GM21825 (cell line): ENCODE data around the gene SDHAF4.
"Not testable (repeated sequence)": the region's sequence is repeated elsewhere in the genome, so short reads cannot be mapped to it uniquely, and the experiment has no call there.

Source experiments
- ATAC-seq: cut with Tn5 transposase; IDR thresholded peaks from one replicate; pipeline ENCODE4 v1.9.1; 2021; ENCODE audit warnings: mild to moderate bottlenecking, moderate library complexity; ENCODE audit not compliant: unreplicated experiment

SDHAF4 gene

GRCh38 chr6:70566751-70567382 lies at the start of gene SDHAF4:
Gene SDHAF4 (plus strand): TSS chr6:70566930. CDS start chr6:70566941, 11 bp downstream.
- ATAC-seq = peak; percentile 99

DNA sequence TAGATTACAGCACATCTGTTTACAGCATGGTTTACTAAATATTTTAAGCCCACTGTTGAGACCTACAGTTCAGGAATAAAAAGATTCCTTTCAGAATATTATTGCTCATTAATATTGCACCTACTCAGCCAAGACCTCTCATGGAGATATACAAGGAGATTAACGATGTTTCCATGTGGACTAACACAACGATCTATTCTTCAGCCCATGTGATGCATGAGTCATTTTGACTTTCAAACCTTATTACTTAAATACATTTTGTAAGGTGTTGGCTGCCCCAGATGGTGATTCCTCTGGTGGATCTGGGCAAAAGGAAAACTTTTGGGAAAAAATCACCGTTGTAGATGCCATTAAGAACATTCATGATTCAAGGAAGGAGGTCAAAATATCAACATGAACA lies 48.0 kb upstream of the SDHAF4 start:
- ATAC-seq = no peak

DNA sequence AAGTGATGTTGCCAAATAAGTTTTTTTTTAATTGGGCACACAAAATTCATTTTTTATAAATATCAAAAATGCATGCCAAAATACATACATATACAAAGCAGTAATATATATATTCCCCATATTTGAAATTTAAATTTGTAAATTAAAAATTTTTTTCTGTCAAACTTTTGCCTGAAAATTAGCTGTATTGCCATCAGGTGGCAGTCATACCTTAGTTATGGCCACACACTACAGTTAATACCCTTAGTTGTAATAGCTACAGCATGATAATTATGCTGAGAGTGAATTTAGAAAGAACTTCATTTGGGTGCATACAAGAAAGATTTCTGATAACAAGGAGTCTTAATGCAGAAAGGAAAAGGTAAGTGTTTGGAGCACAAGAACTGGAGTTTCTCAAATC lies 46.2 kb upstream of the SDHAF4 start:
- no peak for ATAC-seq

- ATAC-seq = no peak
These were observed 41.9 kb upstream of the SDHAF4 start for GRCh38 chr6:70524721-70525286.

- ATAC-seq = no peak
These were observed 39.5 kb upstream of the SDHAF4 start for GRCh38 chr6:70527071-70527737.

GRCh38 chr6:70530023-70530422 lies 36.7 kb upstream of the SDHAF4 start:
- ATAC-seq = no peak

DNA sequence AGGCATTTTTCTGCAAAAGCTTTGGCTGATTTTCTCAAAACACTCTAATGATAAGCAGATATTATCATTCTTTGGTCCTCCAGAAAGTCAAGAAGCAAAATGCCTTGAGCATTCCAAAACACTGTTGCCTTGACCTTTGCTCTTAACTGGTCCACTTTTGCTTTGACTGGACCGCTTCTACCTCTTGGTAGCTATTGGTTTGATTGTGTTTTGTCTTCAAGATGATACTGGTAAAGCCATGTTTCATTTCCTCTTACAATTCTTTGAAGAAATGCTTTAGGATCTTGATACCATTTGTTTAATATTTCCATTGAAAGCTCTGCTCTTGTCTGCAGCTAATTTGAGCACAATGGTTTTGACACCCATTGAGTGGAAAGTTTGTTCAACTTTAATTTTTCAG lies 35.6 kb upstream of the SDHAF4 start:
- no peak for ATAC-seq

- no peak for ATAC-seq
These were observed 29.5 kb upstream of the SDHAF4 start for GRCh38 chr6:70537266-70537665.

DNA sequence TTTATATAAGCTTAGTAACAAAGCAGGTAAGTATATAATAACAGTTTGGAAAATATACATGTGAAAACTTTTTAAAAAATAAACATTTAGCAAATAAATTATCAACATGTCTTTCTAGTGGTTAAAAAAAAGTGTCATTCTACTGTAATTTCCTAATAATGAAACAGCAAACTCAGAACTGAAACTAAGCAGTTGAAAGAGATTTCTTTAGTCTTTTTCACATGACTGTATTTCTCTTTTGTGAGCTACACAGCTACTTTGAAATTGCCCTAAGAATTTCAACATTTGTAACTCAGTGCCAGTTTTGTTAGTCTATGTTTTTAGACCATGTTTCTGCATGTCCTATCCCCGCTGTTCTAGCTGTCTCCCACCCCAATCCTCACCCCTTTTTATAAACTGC lies 28.4 kb upstream of the SDHAF4 start:
- no peak for ATAC-seq

DNA sequence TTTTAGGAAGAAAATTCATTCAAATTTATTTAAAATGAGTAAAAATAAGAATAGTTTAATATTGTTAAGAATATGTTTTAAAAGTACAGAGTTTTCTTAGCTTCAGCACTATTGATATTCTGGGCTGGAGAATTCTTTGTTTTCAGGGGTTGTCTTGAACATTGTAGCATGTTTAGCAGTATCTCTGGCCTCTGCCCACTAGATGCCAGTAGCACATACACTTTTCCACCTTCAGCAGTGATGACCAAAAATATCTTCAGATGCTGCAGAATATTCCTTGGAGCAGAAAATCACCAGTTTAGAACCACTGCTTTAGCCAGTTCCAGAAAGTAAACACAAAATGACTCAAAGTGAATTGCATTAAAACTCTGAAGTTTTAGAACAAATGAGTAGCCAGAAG lies 19.4 kb upstream of the SDHAF4 start:
- ATAC-seq = no peak

DNA sequence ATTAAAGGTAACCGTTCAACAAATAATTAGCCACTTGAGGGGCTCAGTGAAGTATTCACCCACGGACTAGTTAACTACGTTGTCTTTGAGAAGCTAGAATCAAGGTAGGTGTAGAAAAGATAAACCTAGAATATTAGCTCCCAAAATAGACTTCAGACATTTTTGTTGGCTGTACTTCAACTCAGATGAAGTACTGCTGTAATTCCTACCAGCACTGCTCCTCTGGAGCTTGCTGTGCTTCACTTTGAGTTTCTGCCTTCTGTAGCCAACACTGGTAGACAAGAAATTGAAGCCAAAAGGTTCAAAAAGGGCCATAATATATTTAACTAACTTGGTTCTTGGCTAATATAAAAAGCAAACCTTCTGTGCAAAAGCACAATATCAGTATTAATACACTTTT lies 18.8 kb upstream of the SDHAF4 start:
- no peak for ATAC-seq

DNA sequence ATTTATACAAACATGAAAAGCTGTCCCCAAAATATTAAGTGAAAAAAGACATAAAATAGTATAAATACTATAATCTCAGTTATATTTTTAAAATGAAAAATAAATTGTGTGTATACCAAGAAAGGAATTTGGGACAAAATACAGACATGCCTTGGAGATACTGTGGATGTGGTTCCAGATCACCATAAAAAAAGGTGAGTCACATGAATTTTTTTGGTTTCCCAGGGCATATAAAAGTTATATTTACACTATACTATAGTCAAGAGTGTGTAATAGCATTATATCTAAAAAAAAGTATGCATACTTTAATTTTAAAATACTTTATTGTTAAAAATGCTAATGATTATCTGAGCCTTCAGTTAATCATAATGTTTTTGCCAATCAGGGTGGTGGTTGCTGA lies 17.4 kb upstream of the SDHAF4 start:
- ATAC-seq = no peak

- no peak for ATAC-seq
These were observed 15.2 kb upstream of the SDHAF4 start for GRCh38 chr6:70551566-70551965.

DNA sequence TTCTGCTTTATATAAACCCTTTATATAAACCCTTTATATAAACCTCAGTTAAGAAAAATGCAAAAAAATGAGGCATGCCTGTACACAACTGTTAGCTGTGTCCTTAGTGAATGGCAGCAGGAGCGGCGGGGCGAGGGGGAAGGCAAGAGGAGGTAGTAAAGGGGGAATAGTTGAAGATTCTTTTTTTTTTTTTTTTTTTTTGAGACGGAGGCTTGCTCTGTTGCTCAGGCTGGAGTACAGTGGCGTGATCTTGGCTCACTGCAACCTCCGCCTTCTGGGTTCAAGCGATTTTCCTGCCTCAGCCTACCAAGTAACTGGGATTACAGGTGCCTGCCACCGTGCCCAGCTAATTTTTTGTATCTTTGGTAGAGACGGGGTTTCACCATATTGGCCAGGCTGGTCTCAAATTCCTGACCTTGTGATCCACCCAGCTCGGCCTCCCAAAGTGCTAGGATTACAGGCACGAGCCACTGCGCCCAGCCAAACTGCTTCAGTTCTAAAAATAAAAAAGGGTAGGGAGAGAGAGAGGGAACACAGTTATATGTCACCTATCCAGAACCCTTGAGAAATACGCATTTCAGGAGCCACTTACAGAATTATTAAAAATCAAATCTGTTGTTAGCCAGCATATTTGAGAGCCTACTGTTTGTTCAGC lies 14.3 kb upstream of the SDHAF4 start:
- ATAC-seq = not testable (repeated sequence)

- no peak for ATAC-seq
These were observed 13.8 kb upstream of the SDHAF4 start for GRCh38 chr6:70552974-70553373.

DNA sequence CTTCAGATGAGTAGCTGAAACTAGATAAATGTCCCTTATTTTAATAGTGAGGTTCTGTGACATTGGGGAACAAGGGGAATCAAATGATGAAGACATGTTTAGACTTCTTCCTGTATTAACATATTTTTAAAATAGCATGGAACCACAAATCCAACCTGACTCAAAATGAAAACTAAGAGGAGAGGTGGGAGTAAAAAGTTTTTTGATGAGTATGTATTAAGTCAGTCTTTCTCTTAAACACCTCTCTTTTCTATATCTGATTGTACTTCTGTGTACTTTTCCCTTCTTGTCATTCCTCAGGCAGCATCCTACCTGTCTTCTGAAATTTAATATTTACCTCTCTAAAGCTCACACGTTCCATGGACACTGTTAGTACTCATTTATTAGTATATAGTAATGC lies 8.7 kb upstream of the SDHAF4 start:
- ATAC-seq = no peak

GRCh38 chr6:70562401-70562800 lies 4.3 kb upstream of the SDHAF4 start:
- not testable (repeated sequence) for ATAC-seq

DNA sequence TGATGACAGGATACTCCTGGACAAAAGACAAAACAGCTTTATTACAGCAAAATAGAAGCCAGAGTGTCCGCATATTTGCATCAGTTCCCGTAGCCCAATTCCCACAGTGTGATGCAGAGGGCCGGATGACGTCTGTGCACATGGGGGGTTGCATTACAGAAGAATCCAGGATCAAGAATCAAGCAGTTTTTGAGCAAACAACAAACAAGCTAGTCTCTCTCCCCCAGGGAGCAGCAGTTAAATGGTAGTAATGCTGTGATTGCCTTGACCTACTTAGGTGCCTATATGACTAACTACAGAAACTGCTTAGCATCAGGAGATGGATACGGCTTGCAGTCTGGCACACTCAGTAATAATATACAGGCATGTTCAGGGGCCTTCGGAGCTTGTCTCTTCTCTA lies 3.2 kb upstream of the SDHAF4 start:
- no peak for ATAC-seq

- no peak for ATAC-seq
These were observed 7.9 kb downstream of the SDHAF4 start for GRCh38 chr6:70574643-70575042.

GRCh38 chr6:70575899-70576495 lies 9.3 kb downstream of the SDHAF4 start:
- no peak for ATAC-seq

DNA sequence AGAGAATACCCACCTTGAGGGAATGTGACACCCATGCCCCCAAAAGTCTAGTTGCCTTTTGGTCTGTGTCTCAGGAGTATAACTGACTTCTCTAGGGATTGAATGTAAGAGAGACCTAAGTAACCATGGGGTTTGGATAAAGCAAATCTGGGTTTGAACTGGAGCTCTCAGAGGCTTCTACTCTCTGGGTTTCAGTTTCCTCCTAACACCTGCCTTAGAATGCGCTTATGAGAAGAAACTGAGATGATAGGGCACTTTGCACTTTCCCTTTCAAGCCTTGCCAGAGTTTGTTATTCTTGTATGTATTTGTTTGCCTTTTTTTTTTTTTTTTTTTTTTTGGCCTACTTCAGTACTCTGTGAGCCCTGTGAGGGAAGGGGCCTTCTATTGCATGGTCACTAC lies 19.4 kb downstream of the SDHAF4 start:
- peak; percentile 85 for ATAC-seq

- ATAC-seq = no peak
These were observed 23.7 kb downstream of the SDHAF4 start for GRCh38 chr6:70590400-70590799.
